ENCODE data around the gene ADGRF5. TPM values are rescaled to one million over a fixed set of nuclear protein-coding genes. Genes with fewer than 3 reads are reported as not detected.

ADGRF5 gene
- total and polyA plus RNA-seq, 2 experiments from 2014 or later, result not detected

DNA sequence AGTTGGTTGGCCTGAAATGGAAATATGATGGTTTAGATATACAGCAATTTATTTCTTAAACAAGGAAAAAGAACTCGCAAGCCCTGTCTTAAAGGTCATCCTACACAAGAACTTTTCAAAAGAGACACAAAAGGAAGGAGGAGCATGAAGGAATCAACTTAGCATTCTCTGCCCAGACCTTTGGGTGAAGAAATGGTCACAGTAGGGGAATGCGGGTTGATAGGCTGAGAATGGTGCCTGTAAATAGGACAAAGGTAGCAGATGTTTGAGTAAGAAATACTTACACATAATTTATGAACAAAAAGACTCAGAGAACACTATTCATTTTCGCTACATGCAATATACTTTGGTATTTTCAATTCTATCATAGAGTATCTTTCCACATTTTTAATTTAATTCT, 15.0 kb downstream of the ADGRF5 start:
- Histone ChIP-seq H3K27me3 (ENCODE audit: insufficient read depth) (no peaks in the 10 kb centered on the region), H3K4me3 (no peak overlapping the region), H3K36me3 (ENCODE audit: insufficient read depth) (no peaks in the 10 kb centered on the region), H3K4me1 (ENCODE audit: insufficient read depth) (0 out of 2 replicates have a peak, but pooled peaks cover 4% of the 10 kb centered on the region), H3K79me2 (replicated peaks; ENCODE audit: insufficient read depth) (no peaks in the 10 kb centered on the region), H3K9me2 (ENCODE audit: insufficient read depth) (no peaks in the 10 kb centered on the region), H3F3A (replicated peaks; ENCODE audit: low read depth) (no peaks in the 10 kb centered on the region), H2AFZ (no peak overlapping the region), H3K27ac (ENCODE audit: low read depth) (no peak overlapping the region), H3K4me2 (no peak overlapping the region), H4K20me1 (replicated peaks; ENCODE audit: insufficient read depth) (no peaks in the 10 kb centered on the region)
- ATAC-seq (no peak), DNase-seq (ENCODE audit: low spot score) (no peak)
- no peaks in the 10 kb centered on the region for H3K9me3 Mint-ChIP-seq
- H3K27ac Mint-ChIP-seq, result no peak overlapping the region
- no peak overlapping the region for H3K4me3 Mint-ChIP-seq
- H3K27me3 Mint-ChIP-seq (ENCODE audit: insufficient read depth, low read depth, poor library complexity), result peaks cover 2% of the 10 kb centered on the region
- no peaks in the 10 kb centered on the region for H3K36me3 Mint-ChIP-seq (ENCODE audit: low read depth)
- peaks cover 6% of the 10 kb centered on the region; the same call in 2 of the 3 replicates for H3K4me1 Mint-ChIP-seq
- TF ChIP-seq, protein P1, sequence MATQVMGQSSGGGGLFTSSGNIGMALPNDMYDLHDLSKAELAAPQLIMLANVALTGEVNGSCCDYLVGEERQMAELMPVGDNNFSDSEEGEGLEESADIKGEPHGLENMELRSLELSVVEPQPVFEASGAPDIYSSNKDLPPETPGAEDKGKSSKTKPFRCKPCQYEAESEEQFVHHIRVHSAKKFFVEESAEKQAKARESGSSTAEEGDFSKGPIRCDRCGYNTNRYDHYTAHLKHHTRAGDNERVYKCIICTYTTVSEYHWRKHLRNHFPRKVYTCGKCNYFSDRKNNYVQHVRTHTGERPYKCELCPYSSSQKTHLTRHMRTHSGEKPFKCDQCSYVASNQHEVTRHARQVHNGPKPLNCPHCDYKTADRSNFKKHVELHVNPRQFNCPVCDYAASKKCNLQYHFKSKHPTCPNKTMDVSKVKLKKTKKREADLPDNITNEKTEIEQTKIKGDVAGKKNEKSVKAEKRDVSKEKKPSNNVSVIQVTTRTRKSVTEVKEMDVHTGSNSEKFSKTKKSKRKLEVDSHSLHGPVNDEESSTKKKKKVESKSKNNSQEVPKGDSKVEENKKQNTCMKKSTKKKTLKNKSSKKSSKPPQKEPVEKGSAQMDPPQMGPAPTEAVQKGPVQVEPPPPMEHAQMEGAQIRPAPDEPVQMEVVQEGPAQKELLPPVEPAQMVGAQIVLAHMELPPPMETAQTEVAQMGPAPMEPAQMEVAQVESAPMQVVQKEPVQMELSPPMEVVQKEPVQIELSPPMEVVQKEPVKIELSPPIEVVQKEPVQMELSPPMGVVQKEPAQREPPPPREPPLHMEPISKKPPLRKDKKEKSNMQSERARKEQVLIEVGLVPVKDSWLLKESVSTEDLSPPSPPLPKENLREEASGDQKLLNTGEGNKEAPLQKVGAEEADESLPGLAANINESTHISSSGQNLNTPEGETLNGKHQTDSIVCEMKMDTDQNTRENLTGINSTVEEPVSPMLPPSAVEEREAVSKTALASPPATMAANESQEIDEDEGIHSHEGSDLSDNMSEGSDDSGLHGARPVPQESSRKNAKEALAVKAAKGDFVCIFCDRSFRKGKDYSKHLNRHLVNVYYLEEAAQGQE (IDR thresholded peaks at IDR 0.05; ENCODE audit: unreplicated experiment), result no peak
- no peak for TF ChIP-seq JUNB (IDR thresholded peaks at IDR 0.05; ENCODE audit: unreplicated experiment)
- TF ChIP-seq ZNF331 (CRISPR knock-in tag; IDR thresholded peaks at IDR 0.05; ENCODE audit: low read depth), result no peak
- TF ChIP-seq CTCF (conservative IDR thresholded peaks at IDR 0.05; ENCODE audit: low read depth in 2 of 2), result no peak
- TF ChIP-seq ZNF114 (CRISPR knock-in tag; IDR thresholded peaks at IDR 0.05), result no peak
- no peak for TF ChIP-seq CREB1 (CRISPR knock-in tag; IDR thresholded peaks at IDR 0.05; ENCODE audit: low read depth)
- TF ChIP-seq EZH2 (IDR thresholded peaks at IDR 0.05; ENCODE audit: low read depth, unreplicated experiment), result no peak
- TF ChIP-seq EZH2phosphoT487 (IDR thresholded peaks at IDR 0.05; ENCODE audit: unreplicated experiment), result no peak
- TF ChIP-seq ETS1 (IDR thresholded peaks at IDR 0.05), result no peak
- TF ChIP-seq ZNF462 (CRISPR knock-in tag; IDR thresholded peaks at IDR 0.05), result no peak
- no peak for TF ChIP-seq NANOG (IDR thresholded peaks at IDR 0.05; ENCODE audit: borderline replicate concordance)
- TF ChIP-seq POLR2AphosphoS5 (IDR thresholded peaks at IDR 0.05; ENCODE audit: low read depth), result no peak
- TF ChIP-seq STAT1 (IDR thresholded peaks at IDR 0.05; ENCODE audit: unreplicated experiment), result no peak

All from GM23338 (cell line).